ENCODE data around the gene RAB15. TPM values are rescaled to one million over a fixed set of nuclear protein-coding genes. Genes with fewer than 3 reads are reported as not detected.

RAB15 gene
- total and polyA plus RNA-seq, 4 donors, result 6.8 to 16.4 (median 14.9) TPM

DNA sequence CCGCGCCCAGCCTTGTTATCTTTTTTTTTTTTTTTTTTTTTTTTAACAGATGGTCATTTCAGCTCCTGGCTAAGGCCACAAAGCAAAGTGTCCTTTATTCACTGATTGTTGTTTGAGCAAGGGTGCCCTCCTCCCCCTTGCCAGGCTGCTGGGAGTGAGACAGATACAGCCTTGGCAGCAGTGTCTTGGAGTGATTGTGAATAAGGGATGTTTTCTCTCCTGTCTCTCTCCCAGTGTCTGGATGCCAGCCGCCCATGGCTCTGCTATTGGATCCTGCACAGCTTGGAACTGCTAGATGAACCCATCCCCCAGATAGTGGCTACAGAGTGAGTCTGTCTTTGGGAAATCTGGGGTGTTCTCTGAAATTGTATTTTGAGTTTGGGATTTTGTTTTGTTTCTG, 43.3 kb upstream of the RAB15 start:
- WGBS, 2 donors, result 95 to 96% methylated on average over 3 of the region's 3 CpGs
- no peak overlapping the region for H3K4me3 ChIP-seq
- ATAC-seq (ENCODE audit: insufficient read depth, low FRiP score) (no peak), DNase-seq (no peak)
- H3K27me3 ChIP-seq (ENCODE audit: control insufficient read depth in 3 of 3, insufficient read depth in 3 of 3, low read length in 2 of 3), result no peaks in the 10 kb centered on the region
- peaks cover 0 to 5% (median 0%) of the 10 kb centered on the region in 5 donors for H3K4me1 ChIP-seq (ENCODE audit: control insufficient read depth in 5 of 5, insufficient read depth in 5 of 5, low read length in 5 of 5)
- peaks cover 0 to 14% (median 9%) of the 10 kb centered on the region in 4 donors for H3K36me3 ChIP-seq (ENCODE audit: control insufficient read depth in 4 of 4, insufficient read depth in 4 of 4, low read length in 4 of 4)
- TF ChIP-seq, protein P1, sequence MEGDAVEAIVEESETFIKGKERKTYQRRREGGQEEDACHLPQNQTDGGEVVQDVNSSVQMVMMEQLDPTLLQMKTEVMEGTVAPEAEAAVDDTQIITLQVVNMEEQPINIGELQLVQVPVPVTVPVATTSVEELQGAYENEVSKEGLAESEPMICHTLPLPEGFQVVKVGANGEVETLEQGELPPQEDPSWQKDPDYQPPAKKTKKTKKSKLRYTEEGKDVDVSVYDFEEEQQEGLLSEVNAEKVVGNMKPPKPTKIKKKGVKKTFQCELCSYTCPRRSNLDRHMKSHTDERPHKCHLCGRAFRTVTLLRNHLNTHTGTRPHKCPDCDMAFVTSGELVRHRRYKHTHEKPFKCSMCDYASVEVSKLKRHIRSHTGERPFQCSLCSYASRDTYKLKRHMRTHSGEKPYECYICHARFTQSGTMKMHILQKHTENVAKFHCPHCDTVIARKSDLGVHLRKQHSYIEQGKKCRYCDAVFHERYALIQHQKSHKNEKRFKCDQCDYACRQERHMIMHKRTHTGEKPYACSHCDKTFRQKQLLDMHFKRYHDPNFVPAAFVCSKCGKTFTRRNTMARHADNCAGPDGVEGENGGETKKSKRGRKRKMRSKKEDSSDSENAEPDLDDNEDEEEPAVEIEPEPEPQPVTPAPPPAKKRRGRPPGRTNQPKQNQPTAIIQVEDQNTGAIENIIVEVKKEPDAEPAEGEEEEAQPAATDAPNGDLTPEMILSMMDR (IDR thresholded peaks at IDR 0.05; ENCODE audit: control extremely low read depth, extremely low read depth), result no peak
- H3K9me3 ChIP-seq (ENCODE audit: control insufficient read depth in 4 of 4, insufficient read depth in 3 of 4, low read length in 3 of 4), result no peaks in the 10 kb centered on the region
- H3K9ac ChIP-seq (ENCODE audit: insufficient read depth in 1 of 2, low read length in 2 of 2), result no peak overlapping the region
- H3K27ac ChIP-seq (ENCODE audit: low read depth in 1 of 2, low read length in 1 of 2), result no peak overlapping the region

DNA sequence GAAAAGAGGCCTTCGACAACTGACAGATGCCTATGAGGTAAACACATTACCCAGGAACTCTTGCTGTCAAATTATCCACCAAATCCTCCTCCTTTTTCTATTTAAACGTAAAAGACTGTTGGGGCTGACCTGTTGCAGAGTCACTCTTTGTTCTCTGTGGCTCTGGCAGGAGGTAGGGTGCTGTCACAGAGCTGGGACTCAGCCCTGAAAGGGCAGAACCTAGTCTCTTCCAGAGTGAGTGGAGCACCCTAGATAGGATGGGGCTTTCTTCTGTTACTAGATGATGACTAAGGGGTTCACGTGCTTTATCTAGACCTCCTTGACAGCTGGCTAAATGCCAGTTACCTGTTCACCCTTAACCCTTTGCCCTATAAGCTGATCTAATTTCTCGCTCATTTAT, 40.2 kb upstream of the RAB15 start:
- Histone ChIP-seq H3K9ac (ENCODE audit: insufficient read depth in 1 of 2, low read length in 2 of 2) (no peak overlapping the region), H3K36me3 (ENCODE audit: control insufficient read depth in 4 of 4, insufficient read depth in 4 of 4, low read length in 4 of 4) (peaks cover 2 to 20% (median 12%) of the 10 kb centered on the region in 4 donors), H3K4me1 (ENCODE audit: control insufficient read depth in 5 of 5, insufficient read depth in 5 of 5, low read length in 5 of 5) (no peaks in the 10 kb centered on the region), H3K27ac (ENCODE audit: low read depth in 1 of 2, low read length in 1 of 2) (no peak overlapping the region), H3K9me3 (ENCODE audit: control insufficient read depth in 4 of 4, insufficient read depth in 3 of 4, low read length in 3 of 4) (no peaks in the 10 kb centered on the region), H3K4me3 (no peak overlapping the region), H3K27me3 (ENCODE audit: control insufficient read depth in 3 of 3, insufficient read depth in 3 of 3, low read length in 2 of 3) (no peaks in the 10 kb centered on the region)
- DNase-seq, result no peak
- 85 to 90% methylated on average over 4 of the region's 4 CpGs for WGBS, 2 donors
- TF ChIP-seq, protein P1 (IDR thresholded peaks at IDR 0.05; ENCODE audit: control extremely low read depth, extremely low read depth), result no peak
- no peak for ATAC-seq (ENCODE audit: insufficient read depth, low FRiP score)

DNA sequence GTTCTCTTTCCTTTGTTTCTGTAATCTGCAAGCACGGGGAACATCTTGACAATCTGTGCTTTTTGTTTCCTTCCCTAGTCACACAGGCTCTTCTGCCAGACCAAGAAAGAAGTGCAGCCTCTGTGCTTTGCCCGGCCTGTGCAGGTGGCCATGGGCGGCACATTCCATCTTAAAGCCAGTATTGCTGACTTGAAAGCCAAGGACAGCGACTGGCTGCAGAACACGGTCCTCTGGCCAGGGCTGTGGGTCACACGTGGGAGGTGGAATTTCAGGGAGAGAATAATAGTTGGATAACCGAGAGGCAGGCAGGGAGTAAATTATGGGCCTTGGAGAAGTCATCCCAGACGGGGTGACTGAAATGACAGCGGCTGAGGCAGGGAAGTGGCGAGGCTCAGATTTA, 39.4 kb upstream of the RAB15 start:
- Histone ChIP-seq H3K9me3 (ENCODE audit: control insufficient read depth in 4 of 4, insufficient read depth in 3 of 4, low read length in 3 of 4) (no peaks in the 10 kb centered on the region), H3K27ac (ENCODE audit: low read depth in 1 of 2, low read length in 1 of 2) (no peak overlapping the region), H3K4me1 (ENCODE audit: control insufficient read depth in 5 of 5, insufficient read depth in 5 of 5, low read length in 5 of 5) (no peaks in the 10 kb centered on the region), H3K36me3 (ENCODE audit: control insufficient read depth in 4 of 4, insufficient read depth in 4 of 4, low read length in 4 of 4) (peaks cover 2 to 18% (median 10%) of the 10 kb centered on the region in 4 donors), H3K4me3 (no peak overlapping the region), H3K27me3 (ENCODE audit: control insufficient read depth in 3 of 3, insufficient read depth in 3 of 3, low read length in 2 of 3) (no peaks in the 10 kb centered on the region), H3K9ac (ENCODE audit: insufficient read depth in 1 of 2, low read length in 2 of 2) (no peak overlapping the region)
- ATAC-seq (ENCODE audit: insufficient read depth, low FRiP score) (no peak), DNase-seq (no peak)
- 93 to 95% methylated on average over 10 of the region's 10 CpGs for WGBS, 2 donors
- TF ChIP-seq, protein P1 (IDR thresholded peaks at IDR 0.05; ENCODE audit: control extremely low read depth, extremely low read depth), result no peak
